NB4 (cell line): ENCODE results near the gene GRM8.

Experiments used
- POLR2A ChIP-seq: IDR thresholded peaks from 2 replicates; pipeline ENCODE4 v1.6.1; 2011; ENCODE audit warnings: mild to moderate bottlenecking; ENCODE audit not compliant: insufficient read length; ENCODE audit errors: extremely low read depth
- TF ChIP-seq, protein P1 (sequence below): IDR thresholded peaks from one replicate; pipeline ENCODE4 v1.5.1; 2012; ENCODE audit warnings: low read depth, low read length

DNA sequence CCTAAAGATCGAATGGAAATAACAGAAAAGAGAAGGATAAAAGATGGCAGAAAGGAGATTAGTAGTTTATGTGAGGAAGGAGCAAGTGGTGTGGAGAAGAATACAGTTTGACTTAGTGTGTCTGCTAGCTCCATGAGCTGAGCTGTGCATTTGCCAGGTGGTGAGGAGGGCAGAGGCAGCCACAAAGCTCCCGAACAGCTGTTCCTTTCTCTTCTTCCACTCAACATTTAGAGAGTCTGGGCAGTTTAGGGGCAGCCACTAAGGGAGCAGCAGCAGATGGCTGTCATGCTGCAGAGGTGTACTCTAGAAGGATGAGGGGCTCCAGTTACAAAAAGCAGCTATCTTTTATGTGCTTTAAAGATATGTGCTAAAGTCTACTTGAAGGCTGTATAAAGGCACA lies 674.4 kb downstream of the GRM8 start:
- TF ChIP-seq, protein P1, sequence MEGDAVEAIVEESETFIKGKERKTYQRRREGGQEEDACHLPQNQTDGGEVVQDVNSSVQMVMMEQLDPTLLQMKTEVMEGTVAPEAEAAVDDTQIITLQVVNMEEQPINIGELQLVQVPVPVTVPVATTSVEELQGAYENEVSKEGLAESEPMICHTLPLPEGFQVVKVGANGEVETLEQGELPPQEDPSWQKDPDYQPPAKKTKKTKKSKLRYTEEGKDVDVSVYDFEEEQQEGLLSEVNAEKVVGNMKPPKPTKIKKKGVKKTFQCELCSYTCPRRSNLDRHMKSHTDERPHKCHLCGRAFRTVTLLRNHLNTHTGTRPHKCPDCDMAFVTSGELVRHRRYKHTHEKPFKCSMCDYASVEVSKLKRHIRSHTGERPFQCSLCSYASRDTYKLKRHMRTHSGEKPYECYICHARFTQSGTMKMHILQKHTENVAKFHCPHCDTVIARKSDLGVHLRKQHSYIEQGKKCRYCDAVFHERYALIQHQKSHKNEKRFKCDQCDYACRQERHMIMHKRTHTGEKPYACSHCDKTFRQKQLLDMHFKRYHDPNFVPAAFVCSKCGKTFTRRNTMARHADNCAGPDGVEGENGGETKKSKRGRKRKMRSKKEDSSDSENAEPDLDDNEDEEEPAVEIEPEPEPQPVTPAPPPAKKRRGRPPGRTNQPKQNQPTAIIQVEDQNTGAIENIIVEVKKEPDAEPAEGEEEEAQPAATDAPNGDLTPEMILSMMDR: no peak
- no peak for TF ChIP-seq POLR2A
